ENCODE results near the gene FBXO47. TPM values are rescaled to one million over a fixed set of nuclear protein-coding genes. Genes with fewer than 3 reads are reported as not detected.

FBXO47 gene
- total RNA-seq (2013) = not detected
- polyA plus RNA-seq (not detected), polyA minus RNA-seq (not detected in 2 replicates), total RNA-seq (0 to 2.1 (median 0.08) reads per million in 11 experiments)

- no peak within 1 kb of the TSS for H3K9ac ChIP-seq (ENCODE audit: insufficient read depth, low read length, poor library complexity, severe bottlenecking)
- 2% methylated on average over 16 of the region's 21 CpGs for WGBS (ENCODE audit: insufficient coverage)
Observed at GRCh38 chr17:38967290-38967738, at the start of gene FBXO47. Gene FBXO47, minus strand, starts transcription at chr17:38967403. Its CDS starts 4,378 bp downstream, at chr17:38963025.

More at GRCh38 chr17:38967290-38967738, at the start of gene FBXO47:
- peaks cover 0 to 4% (median 0%) of the 10 kb centered on the region in 7 donors for H3K9me3 Mint-ChIP-seq
- H4K20me1 ChIP-seq (ENCODE audit: insufficient read depth, low read length) = no peaks in the 10 kb centered on the region
- DNase-seq = peak; percentile 81 to 86 (median 81)
- H3K9me3 ChIP-seq (replicated peaks in 1 of 2; ENCODE audit: control insufficient read depth in 1 of 2, insufficient read depth in 1 of 2, low read length in 2 of 2) = no peaks in the 10 kb centered on the region
- peaks cover 9 to 12% of the 10 kb centered on the region in 2 donors for H3K4me1 ChIP-seq (ENCODE audit: control insufficient read depth in 1 of 2, insufficient read depth in 2 of 2, low read length in 2 of 2)
- no peaks in the 10 kb centered on the region for H3K36me3 ChIP-seq (replicated peaks in 1 of 2; ENCODE audit: control insufficient read depth in 1 of 2, insufficient read depth in 2 of 2, low read length in 2 of 2)
- H3K4me2 ChIP-seq (replicated peaks; ENCODE audit: extremely low read depth, low read length, poor library complexity, severe bottlenecking) = peak within 1 kb of the TSS; percentile 68
- H2AFZ ChIP-seq (ENCODE audit: insufficient read depth, low read depth, low read length, poor library complexity, severe bottlenecking) = peak within 1 kb of the TSS; percentile 80
- intact Hi-C loops (cut with micrococcal nuclease) = loop anchor here in 1 of 2 donors (5.0 kb wide), 1 partner anchor 185 kb away; the partner anchor contains the start of gene PLXDC1
- peak within 1 kb of the TSS; percentile 7 to 73 for H3K27ac ChIP-seq (ENCODE audit: low read depth in 1 of 2, low read length in 2 of 2)
- H3K79me2 ChIP-seq (ENCODE audit: insufficient read depth, low read length) = no peaks in the 10 kb centered on the region
- H3K27ac Mint-ChIP-seq = peak within 1 kb of the TSS; percentile 75 to 92 (median 87)
- peaks cover 0 to 6% (median 0%) of the 10 kb centered on the region in 3 donors for H3K27me3 Mint-ChIP-seq (ENCODE audit: low read depth in 3 of 3)
- H3K27me3 ChIP-seq (ENCODE audit: control insufficient read depth in 2 of 2, insufficient read depth in 2 of 2, low read length in 2 of 2) = no peaks in the 10 kb centered on the region
- peak within 1 kb of the TSS; percentile 32 to 66 (median 40) for H3K4me3 ChIP-seq (replicated peaks in 1 of 3; ENCODE audit: low read depth in 2 of 3, low read length in 3 of 3)
- no peaks in the 10 kb centered on the region for H3K36me3 Mint-ChIP-seq
- TF ChIP-seq CTCF (IDR thresholded peaks at IDR 0.05) = no peak
- H3K4me3 Mint-ChIP-seq = peak within 1 kb of the TSS; percentile 71 to 77
- H3K4me1 Mint-ChIP-seq = peaks cover 9% of the 10 kb centered on the region

All from CD14-positive monocyte (primary cell).